B cell (primary cell): ENCODE results near the gene DYRK1A.

Experiments
- EZH2 ChIP-seq: IDR thresholded peaks from 2 replicates; pipeline ENCODE4 v1.6.1; 2012; ENCODE audit warnings: borderline replicate concordance, low read depth, mild to moderate bottlenecking, moderate library complexity, low read length; ENCODE audit not compliant: insufficient read depth, poor library complexity, severe bottlenecking
- TF ChIP-seq, protein P1 (sequence below): fragments of 200-600 bp; IDR thresholded peaks from one replicate; pipeline ENCODE4 v1.8.0; 2022; ENCODE audit warnings: antibody characterized with exemption, mild to moderate bottlenecking

- TF ChIP-seq, protein P1, sequence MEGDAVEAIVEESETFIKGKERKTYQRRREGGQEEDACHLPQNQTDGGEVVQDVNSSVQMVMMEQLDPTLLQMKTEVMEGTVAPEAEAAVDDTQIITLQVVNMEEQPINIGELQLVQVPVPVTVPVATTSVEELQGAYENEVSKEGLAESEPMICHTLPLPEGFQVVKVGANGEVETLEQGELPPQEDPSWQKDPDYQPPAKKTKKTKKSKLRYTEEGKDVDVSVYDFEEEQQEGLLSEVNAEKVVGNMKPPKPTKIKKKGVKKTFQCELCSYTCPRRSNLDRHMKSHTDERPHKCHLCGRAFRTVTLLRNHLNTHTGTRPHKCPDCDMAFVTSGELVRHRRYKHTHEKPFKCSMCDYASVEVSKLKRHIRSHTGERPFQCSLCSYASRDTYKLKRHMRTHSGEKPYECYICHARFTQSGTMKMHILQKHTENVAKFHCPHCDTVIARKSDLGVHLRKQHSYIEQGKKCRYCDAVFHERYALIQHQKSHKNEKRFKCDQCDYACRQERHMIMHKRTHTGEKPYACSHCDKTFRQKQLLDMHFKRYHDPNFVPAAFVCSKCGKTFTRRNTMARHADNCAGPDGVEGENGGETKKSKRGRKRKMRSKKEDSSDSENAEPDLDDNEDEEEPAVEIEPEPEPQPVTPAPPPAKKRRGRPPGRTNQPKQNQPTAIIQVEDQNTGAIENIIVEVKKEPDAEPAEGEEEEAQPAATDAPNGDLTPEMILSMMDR = no peak
- no peak for TF ChIP-seq EZH2
These were observed 123.0 kb downstream of the DYRK1A start for GRCh38 chr21:37489553-37489952.
